NCI-H2227 (cell line): Measurements from ENCODE around the gene IGSF21.

Source experiments
- DNase-seq: peaks from one replicate; lab custom pipeline; 2025; ENCODE audit not compliant: unreplicated experiment; lab: John Stamatoyannopoulos, UW

Gene IGSF21

GRCh38 chr1:18107369-18108298 is at the start of gene IGSF21:
IGSF21 (plus strand) TSS chr1:18107798; CDS start chr1:18108129, 331 bp downstream.
- DNase-seq: peak; percentile 70

DNA sequence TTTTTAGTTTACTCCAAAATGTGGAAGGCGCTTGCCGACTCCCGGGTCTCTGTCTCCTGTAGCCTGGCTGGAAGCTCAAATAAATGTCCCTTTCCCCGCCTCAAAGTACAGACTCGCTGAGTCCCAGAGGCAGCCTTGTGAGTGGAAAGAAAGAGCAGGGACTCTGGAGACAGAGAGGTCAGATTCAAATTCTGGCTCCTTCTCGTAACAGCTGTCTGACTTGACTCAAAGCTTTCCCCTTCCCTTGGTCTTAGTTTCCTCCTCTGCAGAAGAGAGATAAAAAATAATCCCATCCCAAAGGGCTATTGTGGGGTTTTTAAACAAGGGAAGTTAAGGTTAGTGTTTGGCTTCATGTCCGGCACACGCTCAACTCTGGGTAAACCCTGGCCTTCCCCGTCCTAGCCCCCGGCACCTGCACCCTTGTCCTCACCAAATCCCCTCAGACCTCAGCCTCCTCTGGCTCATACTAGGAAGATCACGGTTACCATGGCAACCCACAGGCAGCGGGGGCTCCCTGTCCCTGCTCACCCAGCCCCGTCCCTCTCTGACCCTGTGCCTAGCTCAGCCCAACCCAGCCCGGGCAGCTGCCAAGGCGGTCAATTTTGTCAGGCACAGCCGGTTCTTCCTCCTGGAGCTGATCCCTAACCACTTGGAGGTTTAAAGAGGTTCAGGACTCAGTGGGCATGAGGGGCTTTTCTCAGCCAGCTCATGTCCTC is 49.2 kb upstream of the IGSF21 start:
- peak; percentile 37 for DNase-seq

DNA sequence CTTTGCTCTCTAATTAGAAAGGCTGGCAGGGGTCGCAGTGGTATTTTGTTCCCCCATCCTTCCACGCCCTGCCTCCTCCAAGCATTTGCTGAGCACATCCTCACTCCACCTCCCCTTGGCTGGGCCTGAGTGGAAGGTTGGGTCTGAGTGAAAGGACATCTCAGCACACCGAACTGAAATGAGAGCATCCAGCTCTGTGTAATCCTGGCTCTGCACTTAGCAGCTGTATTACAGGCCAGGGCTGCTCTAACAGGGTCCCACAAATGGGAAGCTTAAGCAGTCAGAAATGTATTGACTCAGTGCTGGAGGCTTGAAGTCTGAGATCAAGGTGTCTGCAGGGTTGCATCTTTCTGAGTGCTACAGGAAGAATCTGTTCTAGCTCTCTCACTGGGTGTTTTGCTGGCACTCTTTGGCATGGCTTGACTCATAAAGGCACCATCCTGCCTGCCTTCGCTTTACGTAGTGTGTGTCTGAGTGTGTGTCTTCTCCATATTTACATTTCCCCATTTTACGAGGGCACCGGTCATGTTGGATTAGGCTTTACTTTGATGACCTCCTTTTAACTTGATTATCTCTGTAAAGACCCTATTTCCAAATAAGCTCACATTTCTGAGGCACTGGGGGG is 48.5 kb upstream of the IGSF21 start:
- no peak for DNase-seq

- DNase-seq: no peak
Measured at GRCh38 chr1:18060366-18060765, 47.2 kb upstream of the IGSF21 start.

DNA sequence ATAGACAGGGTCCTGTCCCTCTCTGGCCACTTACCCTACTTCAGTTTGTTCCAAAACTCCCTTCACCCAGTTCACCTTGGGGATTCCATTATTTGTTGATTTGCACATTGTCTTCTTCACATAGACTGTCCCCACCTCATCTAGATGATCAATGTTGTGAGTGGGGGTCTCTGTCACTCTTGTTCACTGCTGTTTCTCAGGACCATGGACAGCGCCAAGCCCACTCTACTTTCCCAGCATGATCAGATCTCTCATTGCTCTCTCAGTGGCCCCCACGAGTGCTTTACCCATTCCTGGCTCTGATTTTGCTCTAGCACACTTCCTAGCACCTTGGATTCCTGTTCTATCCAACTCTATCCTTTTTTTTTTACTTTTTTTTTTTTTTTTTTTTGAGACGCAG is 45.4 kb upstream of the IGSF21 start:
- DNase-seq: no peak

DNA sequence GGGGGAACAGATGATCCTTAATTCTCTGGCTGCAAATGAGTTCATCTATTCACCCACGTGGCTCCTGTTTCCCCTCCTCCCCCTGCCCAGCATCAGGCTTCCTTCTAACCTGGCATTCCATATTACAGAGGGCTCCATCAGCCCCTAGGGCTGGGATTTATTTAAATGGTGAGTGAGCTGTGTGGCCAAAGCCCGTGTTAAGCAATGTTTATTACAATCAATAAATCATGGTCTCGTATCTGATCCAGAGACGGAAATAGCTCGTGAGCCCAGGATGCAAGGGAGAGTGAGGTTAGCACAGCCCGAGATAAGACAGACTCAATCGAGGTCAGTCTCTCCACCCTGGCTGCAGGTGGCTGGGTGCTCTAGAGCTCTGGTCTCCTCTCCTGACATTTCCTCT is 43.1 kb upstream of the IGSF21 start:
- DNase-seq: no peak

DNA sequence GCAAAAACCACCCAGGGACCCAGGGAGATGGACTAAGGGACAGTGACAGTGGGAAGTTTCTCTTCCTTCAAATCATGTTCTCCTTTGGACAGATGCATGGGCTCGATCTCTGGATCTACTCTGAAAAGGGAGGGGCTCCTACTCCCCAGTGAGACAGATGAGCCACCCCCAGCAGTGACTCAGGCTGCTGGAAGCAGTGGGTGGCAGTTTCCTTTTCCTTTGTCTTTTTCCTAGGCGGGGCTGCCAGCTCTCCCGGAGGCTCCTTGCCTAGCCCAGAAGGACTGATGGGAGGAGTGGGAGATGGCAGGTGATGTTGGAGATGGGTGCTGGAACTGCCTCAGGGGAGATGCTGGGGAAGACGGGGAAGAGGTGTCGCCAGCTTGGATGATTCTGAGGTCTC is 41.0 kb upstream of the IGSF21 start:
- DNase-seq: no peak

DNA sequence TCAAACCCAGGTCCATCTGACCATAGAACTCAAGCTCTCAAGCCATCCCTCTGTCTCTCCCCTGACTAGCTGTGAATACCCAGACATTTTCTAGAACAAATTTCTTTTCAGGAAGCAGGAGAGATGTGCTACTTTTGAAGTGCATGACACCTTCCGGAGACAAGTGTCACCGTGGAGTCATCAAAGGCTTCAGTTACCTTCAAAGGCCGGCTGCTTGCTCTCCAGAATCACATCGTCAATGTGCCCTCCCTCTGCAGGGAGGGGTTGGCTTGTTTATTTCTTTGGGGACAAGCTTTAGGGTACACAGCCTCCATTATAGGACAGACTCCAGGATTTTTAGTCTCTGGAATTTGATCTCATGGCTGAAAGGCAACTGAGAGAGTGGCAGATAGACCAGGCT is 37.7 kb upstream of the IGSF21 start:
- no peak for DNase-seq

DNA sequence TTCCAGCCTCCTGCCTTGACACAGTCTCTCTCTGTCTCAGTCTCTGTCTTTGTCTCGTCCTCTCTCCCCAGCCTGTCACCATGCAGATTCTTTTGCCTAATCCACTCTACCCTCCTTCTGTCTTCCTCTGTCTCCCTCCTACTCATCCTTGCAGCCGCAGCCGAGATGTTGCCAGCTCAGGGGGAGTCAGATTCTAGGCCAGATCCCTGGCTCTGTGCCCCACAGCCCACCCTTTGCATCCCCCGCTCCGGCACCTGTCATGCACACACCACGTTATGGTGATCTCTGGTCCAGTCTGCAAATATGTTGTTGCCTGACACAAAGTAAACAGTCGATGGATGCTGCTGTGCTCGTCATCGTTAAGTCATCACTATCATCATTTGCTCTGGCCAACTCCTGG is 35.5 kb upstream of the IGSF21 start:
- DNase-seq: no peak

DNA sequence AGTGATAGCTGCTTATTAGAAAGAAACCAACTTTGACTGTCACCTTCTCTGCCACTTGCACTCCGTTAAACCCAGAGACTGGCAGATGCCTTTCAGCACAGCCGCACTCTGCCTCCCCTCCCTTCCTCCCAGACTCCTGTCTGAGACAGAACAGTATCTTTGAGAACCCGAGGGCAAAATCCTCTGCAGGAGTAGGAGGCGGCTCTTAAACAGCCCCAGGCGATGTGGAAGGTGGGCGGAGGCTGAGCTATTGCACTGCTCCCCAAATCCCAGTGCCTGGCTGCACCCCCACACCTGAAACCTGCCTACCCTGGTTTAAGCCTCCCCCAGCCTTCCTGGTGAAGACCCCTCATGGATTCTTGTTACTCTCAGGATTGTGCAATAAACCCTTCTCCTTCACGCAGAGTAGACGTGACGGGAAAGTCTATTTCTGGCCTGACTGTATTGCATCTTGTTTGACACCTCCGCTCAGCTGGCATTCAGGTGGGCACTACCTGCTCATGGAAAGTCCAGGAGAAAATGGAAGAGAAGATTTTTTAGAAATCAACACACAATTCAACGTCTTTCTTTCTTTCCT is 34.4 kb upstream of the IGSF21 start:
- DNase-seq: no peak

- no peak for DNase-seq
Measured at GRCh38 chr1:18077657-18078215, 29.9 kb upstream of the IGSF21 start.

- DNase-seq: peak; percentile 72
Measured at GRCh38 chr1:18079941-18080735, 27.5 kb upstream of the IGSF21 start.

GRCh38 chr1:18085387-18086074 is 22.1 kb upstream of the IGSF21 start:
- no peak for DNase-seq

DNA sequence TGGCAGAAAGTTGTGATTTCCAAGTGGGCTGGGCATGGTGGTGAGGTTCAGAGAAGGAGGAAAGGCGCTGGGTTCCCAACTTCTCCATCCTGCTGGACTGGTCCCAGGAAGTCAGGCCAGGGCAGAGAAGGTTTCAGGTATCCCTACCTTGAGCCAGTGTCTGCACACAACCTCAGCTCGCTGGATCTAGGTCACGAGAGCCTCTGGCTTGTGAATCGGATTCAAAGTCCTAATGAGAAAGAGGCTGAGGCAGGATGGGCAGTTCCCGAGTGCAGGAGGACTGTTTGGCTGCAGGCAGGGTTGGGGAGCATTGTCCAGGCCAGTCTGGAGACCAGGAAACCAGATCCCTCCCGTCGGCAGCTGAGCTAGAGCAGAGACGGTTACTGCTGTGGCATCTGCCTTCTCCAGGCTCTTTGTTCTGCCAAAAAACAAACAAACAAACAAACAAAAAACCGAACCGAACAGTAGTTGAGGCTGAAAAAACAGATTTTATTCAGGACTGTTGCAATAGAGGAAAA is 19.5 kb upstream of the IGSF21 start:
- DNase-seq: no peak

- no peak for DNase-seq
Measured at GRCh38 chr1:18089488-18089887, 18.1 kb upstream of the IGSF21 start.

GRCh38 chr1:18090636-18091035 is 17.0 kb upstream of the IGSF21 start:
- DNase-seq: peak; percentile 30

GRCh38 chr1:18091660-18092446 is 15.7 kb upstream of the IGSF21 start:
- DNase-seq: no peak

DNA sequence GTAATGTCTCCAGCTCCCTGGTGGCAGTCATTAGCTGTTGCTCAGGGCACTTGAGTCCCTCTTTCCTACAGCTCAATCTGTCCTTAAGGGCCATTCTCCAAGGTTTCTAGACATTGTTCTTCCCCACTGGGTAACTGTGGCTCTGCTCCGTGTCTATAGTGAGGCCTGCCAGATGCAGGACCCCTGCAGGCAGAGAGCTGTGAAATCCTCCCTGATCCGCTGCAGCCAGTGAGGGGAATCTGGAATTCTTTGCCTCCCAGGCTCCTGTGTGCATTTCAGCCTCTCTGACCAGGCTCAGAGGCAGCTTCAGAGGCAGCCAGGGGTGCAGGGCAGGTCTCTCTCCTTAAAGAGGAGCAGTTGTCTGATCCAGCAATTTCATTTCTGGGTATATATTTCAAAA is 14.4 kb upstream of the IGSF21 start:
- no peak for DNase-seq

GRCh38 chr1:18093646-18094045 is 14.0 kb upstream of the IGSF21 start:
- DNase-seq: no peak
